Measurements from ENCODE around the gene CHPF2. TPM values are rescaled to one million over a fixed set of nuclear protein-coding genes. Genes with fewer than 3 reads are reported as not detected.

CHPF2 gene
- total and polyA plus RNA-seq, 10 donors = 16.3 to 55.4 (median 43.7) TPM

GRCh38 chr7:151249732-151250072, 17.4 kb downstream of the CHPF2 start:
- peaks cover 26 to 83% (median 67%) of the 10 kb centered on the region in 6 donors for H3K4me1 ChIP-seq
- 19 to 39% (median 32%) methylated on average over 4 to 5 of the region's 5 CpGs for WGBS, 5 donors
- DNase-seq = no peak
- peak overlapping the region in 4 of 8 donors; percentile 50 to 76 (median 52) for H3K4me3 ChIP-seq
- no peaks in the 10 kb centered on the region for H3K9me3 ChIP-seq
- H3K27ac ChIP-seq = peak overlapping the region in 7 of 8 donors; percentile 77 to 84 (median 79)
- peaks cover 0 to 99% (median 9%) of the 10 kb centered on the region in 7 donors for H3K27me3 ChIP-seq (replicated peaks in 1 of 7)
- H3K36me3 ChIP-seq = no peaks in the 10 kb centered on the region
- intact Hi-C loops (cut with DNase I; ENCODE audit: low total_unique reads) = loop anchor here (10.0 kb wide), 1 partner anchor 55 kb away; no protein-coding TSS in a partner anchor
- TF ChIP-seq POLR2AphosphoS5 (IDR thresholded peaks at IDR 0.05) (no peak), POLR2A (IDR thresholded peaks at IDR 0.05) (no peak), CTCF (IDR thresholded peaks at IDR 0.05 in 8 of 11, conservative IDR thresholded peaks at IDR 0.05 in 3 of 11) (no peak)

GRCh38 chr7:151250181-151251132, 18.2 kb downstream of the CHPF2 start:
- WGBS, 5 donors = 58 to 74% (median 64%) methylated on average over 6 to 7 of the region's 7 CpGs
- TF ChIP-seq POLR2A (IDR thresholded peaks at IDR 0.05) = no peak
- TF ChIP-seq POLR2AphosphoS5 (IDR thresholded peaks at IDR 0.05) = no peak
- no peak for TF ChIP-seq CTCF (IDR thresholded peaks at IDR 0.05 in 8 of 11, conservative IDR thresholded peaks at IDR 0.05 in 3 of 11)
- intact Hi-C loops (cut with DNase I; ENCODE audit: low total_unique reads) = no loop called here
- H3K9me3 ChIP-seq = no peaks in the 10 kb centered on the region
- H3K4me1 ChIP-seq = peaks cover 20 to 76% (median 59%) of the 10 kb centered on the region in 6 donors
- no peak for DNase-seq
- H3K27ac ChIP-seq = peak overlapping the region in 6 of 8 donors; percentile 77 to 84 (median 79)
- no peaks in the 10 kb centered on the region for H3K36me3 ChIP-seq
- H3K27me3 ChIP-seq (replicated peaks in 1 of 7) = peaks cover 0 to 98% (median 4%) of the 10 kb centered on the region in 7 donors
- H3K4me3 ChIP-seq = peak overlapping the region in 2 of 8 donors; percentile 45 to 74

GRCh38 chr7:151251328-151251688, 19.0 kb downstream of the CHPF2 start:
- no peak for DNase-seq
- H3K27ac ChIP-seq = peak overlapping the region in 7 of 8 donors; percentile 46 to 84 (median 73)
- TF ChIP-seq POLR2A (IDR thresholded peaks at IDR 0.05) (no peak), CTCF (IDR thresholded peaks at IDR 0.05 in 8 of 11, conservative IDR thresholded peaks at IDR 0.05 in 3 of 11) (no peak), POLR2AphosphoS5 (IDR thresholded peaks at IDR 0.05) (no peak)
- H3K4me3 ChIP-seq = peak overlapping the region in 7 of 8 donors; percentile 7 to 74 (median 45)
- no peaks in the 10 kb centered on the region for H3K9me3 ChIP-seq
- H3K36me3 ChIP-seq = no peaks in the 10 kb centered on the region
- H3K27me3 ChIP-seq (replicated peaks in 1 of 7) = peaks cover 0 to 90% (median 4%) of the 10 kb centered on the region in 7 donors
- peaks cover 16 to 67% (median 54%) of the 10 kb centered on the region in 6 donors for H3K4me1 ChIP-seq
- WGBS, 5 donors = 8 to 12% (median 10%) methylated on average over 7 to 19 of the region's 19 CpGs
- intact Hi-C loops (cut with DNase I; ENCODE audit: low total_unique reads) = no loop called here

Data from spleen (tissue), 11 donors.